GM21723 (cell line): ENCODE data around the gene CLEC4M.
"Not testable (repeated sequence)": the region's sequence is repeated elsewhere in the genome, so short reads cannot be mapped to it uniquely, and the experiment has no call there.

ENCODE experiments used
- ATAC-seq: cut with Tn5 transposase; IDR thresholded peaks from one replicate; pipeline ENCODE4 v1.9.1; 2021; ENCODE audit warnings: mild to moderate bottlenecking, moderate library complexity; ENCODE audit not compliant: unreplicated experiment

Gene CLEC4M

DNA sequence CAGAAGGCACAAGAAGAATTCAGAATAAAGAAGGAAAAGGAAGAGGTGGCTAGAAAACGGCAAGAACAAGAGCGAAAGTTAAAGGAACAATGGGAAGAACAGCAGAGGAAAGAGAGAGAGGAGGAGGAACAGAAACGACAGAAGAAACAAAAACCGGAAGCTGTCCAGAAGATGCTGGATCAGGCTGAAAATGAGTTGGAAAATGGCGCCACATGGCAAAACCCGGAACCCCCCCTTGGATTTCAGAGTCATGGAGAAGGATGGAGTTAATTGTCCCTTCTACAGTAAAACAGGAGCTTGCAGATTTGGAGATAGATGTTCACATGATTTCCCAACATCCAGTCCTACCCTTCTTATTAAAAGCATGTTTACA, 22.4 kb upstream of the CLEC4M start:
- no peak for ATAC-seq

- ATAC-seq, result no peak
Measured at GRCh38 chr19:7742575-7742974, 20.5 kb upstream of the CLEC4M start.

GRCh38 chr19:7742991-7743390, 20.1 kb upstream of the CLEC4M start:
- ATAC-seq, result no peak

DNA sequence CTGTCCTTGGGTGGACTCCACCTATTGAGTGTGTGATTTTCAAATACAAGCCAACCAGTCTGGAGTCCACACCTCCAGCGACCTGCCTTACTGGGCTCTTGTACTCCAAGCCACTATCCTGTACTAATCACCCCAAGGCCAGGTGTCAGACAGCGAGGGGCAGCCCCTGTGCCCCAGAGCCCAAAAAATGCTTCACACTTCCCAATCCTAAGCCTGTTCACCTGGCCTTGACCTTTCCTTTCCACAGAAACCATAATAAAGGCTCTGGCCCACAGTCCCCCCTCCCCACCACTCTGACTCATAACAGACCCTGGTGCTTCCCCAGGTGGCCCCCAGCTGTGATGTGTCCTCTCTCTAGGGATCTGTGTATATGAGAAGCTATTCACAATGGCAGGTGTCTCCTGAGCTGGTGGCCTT, 19.6 kb upstream of the CLEC4M start:
- peak; percentile 69 for ATAC-seq

- no peak for ATAC-seq
Measured at GRCh38 chr19:7744199-7744786, 18.8 kb upstream of the CLEC4M start.

DNA sequence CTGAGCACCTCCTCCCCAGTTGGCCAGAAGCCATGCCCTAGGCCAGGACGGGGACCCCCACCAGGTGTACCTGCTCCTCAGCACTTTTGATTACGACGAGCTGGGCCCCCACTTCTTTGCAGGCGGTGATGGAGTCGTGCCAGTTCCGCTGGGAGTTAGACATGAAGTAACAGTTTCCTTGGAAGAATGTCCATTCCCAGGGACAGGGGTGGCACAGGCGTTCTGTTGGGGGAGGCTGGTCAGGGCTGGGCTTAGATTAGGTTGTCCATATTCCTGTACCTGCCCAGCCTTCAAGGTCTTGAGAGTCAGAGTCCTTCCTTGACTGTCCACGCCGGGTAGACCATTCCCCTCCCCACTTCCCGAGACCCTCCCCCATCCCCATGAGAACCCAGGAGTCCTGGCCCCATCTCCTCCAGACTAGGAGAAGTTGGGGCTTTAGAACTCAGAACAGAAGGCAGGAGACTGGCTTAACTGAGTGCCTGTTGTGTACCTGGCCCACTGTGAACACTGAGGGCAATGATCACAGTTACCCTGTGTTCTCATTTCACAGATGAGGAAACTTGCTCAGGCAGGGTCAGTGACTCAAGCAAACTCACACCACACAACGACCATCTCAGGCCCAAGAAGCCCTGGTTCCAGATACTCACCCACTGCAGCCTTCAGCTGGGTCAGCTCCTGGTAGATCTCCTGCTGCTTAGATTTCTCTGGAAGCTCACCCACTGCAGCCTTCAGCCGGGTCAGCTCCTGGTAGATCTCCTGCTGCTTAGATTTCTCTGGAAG, 18.0 kb upstream of the CLEC4M start:
- no peak for ATAC-seq

- not testable (repeated sequence) for ATAC-seq
Measured at GRCh38 chr19:7746306-7746705, 16.7 kb upstream of the CLEC4M start.

DNA sequence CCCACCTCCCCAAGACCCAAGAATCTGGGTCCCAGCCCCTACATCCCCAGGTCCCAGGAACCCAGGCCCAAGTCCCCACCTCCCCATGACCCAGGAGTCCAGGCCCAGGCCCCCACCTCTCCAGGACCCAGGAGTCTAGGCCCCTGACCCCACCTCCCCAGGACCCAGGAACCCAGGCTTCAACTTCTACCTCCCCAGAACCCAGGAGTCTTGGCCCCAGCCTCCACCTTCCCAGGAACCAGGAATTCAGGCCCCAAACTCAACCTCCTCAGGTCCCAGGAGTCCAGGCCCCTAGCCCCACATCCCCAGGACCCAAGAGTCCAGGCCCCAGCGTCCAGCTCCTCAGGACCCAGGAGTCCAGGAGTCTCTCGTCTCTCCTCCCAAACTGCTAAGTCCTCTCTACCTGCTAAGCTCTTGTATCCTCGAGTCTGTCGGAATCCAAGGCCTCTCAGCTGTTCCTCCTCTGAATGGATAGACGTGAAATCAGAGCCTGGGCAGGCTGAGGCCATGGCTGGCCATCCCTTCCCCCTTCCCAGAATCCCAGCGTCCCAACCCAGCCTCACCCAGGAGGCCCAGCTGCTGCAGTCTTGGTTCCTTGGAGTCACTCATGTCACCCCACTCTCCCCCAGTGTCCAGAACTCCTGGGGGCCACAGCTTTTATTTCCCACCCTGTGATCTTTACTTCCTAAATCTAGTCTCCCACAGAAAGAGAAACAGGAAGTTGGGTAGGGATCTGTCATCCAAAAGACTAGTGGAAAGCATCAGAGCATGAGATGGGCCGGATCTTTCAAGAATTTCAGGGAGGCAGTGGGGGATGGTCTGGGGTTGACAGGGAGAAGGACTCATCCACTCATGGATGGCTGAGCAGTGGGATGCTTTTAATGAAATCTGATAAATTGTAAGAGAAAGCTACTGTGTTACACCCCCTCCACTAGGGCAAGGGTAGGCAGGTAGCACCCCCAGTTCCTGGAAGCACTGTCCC, 15.8 kb upstream of the CLEC4M start, which contains the start of gene CD209:
Gene CD209, minus strand, starts transcription at position 632 of the 982 bp plus-strand sequence. Its CDS starts 23 bp downstream, at position 609.
- no peak for ATAC-seq

DNA sequence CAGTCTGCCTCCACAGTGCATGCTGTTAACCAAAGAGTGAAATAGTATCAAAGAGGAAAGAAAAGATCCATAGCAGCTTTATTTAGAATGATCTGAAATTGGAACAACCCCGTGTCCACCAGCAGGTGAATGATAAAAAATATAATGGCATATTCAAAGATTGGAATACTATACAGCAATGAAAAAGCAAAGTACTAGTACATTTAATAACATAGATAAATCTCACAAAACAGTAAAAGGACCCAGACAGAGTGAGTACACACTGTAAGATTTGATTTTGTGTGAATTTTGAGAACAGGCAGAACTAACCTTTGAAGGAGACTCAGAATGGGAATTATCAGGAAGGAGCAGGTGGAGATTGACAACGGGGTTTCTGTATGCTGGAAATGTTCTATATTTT, 14.9 kb upstream of the CLEC4M start:
- no peak for ATAC-seq

DNA sequence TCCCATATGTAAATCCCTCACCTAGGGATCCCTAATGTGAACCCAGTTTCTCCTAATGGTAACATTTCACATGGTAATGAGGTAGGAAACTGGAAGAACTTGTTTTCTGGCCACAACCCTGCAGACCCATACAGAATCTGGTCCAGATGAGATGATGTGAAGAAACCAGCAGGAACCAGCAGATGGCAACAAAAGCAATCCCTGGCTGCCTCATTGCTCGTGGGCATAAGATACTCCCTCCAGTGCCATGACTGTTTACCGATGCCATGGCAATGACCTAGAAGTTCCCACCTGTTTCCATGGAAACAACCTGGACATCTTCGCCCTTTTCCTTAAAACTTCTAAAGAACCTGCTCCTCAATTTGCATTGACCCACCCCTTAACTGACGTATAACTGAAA, 14.3 kb upstream of the CLEC4M start:
- no peak for ATAC-seq

DNA sequence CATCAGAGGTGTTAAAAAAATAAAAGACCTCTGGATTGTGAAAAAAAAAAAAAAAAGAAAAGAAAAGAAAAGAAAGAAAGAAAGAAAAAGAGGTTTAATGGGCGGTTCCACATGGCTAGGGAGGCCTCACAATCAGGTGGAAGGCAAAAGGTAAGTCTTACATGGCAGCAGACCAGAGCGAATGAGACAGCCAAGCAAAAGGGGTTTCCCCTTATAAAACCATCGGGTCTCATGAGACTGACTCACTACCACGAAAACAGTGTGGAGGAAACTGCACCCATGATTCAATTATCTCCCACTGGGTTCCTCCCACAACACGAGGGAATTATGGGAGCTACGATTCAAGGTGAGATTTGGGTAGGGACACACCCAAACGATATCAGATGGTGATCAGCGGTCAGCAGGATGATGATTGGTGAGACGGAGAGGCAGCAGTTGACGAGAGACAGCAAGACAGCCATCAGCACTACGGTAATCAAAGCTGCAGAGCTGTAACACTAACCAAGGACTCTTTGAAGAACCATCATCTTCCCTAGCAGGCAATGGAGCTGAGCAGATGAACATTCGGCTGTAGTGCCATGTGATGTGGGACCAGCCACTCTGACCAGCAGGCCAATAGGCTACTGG, 11.8 kb upstream of the CLEC4M start:
- no peak for ATAC-seq

GRCh38 chr19:7756258-7756657, 6.8 kb upstream of the CLEC4M start:
- no peak for ATAC-seq

GRCh38 chr19:7757358-7757757, 5.7 kb upstream of the CLEC4M start:
- no peak for ATAC-seq

DNA sequence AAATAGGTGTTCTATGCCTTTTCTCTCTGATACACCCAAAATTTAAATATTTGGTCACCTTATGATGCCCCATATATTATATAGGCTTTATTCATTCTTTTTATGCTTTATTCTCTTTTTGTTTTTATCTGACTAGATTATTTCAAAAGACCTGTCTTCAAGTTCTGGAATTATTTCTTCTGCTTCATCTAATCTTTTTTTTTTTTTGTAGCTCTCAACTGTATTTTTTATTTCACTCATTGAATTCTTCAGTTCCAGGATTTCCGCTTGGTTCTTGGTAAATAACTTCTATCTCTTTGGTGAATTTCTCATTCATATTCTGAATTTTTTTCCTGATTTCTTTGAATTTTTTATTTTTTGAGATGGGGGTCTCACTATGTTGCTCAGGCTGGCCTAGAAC, 3.9 kb upstream of the CLEC4M start:
- no peak for ATAC-seq

DNA sequence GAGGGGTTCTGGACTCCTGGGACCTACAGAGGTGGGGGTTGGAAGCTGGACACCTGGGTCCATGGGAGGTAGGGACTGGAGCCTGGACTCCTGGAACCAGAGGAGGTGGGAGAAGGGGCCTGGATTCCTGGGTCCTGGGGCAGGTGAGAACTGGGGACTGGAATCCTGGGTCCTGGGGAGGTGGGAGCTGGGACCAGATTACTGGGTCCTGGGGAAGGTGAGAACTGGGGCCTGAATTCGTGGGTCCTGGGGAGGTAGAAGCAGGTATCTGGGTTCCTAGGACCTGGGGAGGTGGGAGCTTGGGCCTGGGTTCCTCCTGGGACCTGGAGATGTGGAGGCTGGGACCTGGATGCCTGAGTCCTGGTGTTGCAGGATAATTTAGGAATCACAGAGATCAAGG, 653 bp downstream of the CLEC4M start:
- ATAC-seq, result no peak

GRCh38 chr19:7764157-7764556, 1.1 kb downstream of the CLEC4M start:
- not testable (repeated sequence) for ATAC-seq

- not testable (repeated sequence) for ATAC-seq
Measured at GRCh38 chr19:7765043-7765442, 2.0 kb downstream of the CLEC4M start.

- ATAC-seq, result no peak
Measured at GRCh38 chr19:7766535-7766934, 3.5 kb downstream of the CLEC4M start.

DNA sequence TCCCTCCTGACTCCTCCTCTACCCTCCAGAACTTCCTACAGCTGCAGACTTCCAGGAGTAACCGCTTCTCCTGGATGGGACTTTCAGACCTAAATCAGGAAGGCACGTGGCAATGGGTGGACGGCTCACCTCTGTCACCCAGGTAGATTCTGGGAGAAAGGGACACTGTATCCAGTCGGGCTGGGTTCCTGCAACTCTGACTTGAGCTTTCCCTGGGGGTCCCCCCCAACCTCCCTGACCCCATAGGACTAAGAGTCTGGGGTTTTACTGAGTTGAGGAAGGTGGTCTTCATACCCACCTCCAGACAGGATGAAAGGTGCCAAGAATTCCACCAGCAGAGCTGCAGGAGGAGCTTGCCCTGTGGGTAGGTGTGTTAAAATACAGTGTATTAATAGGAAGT, 4.4 kb downstream of the CLEC4M start:
- ATAC-seq, result no peak

DNA sequence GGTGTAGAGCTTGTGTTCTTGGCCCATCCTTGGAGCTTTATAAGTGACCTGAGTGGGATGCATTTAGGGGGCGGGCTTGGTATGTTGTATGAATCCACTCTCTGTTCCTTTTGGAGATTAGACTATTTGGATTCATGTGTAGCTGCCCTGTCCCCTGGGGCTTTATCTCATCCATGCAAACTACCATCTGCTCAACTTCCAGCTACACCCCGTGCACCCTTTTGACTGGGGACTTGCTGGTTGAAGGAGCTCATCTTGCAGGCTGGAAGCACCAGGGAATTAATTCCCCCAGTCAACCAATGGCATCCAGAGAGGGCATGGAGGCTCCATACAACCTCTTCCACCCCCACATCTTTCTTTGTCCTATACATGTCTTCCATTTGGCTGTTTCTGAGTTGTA, 6.1 kb downstream of the CLEC4M start:
- no peak for ATAC-seq

GRCh38 chr19:7771072-7771471, 8.0 kb downstream of the CLEC4M start:
- ATAC-seq, result no peak
